ENCODE data around the gene TIPARP.

- TF ChIP-seq STAT1 (IDR thresholded peaks at IDR 0.05; ENCODE audit: unreplicated experiment) (no peak), CTCF (conservative IDR thresholded peaks at IDR 0.05; ENCODE audit: low read depth in 2 of 2) (no peak), REST (IDR thresholded peaks at IDR 0.05; ENCODE audit: unreplicated experiment) (no peak), EZH2 (IDR thresholded peaks at IDR 0.05; ENCODE audit: low read depth, unreplicated experiment) (no peak), POLR2AphosphoS5 (IDR thresholded peaks at IDR 0.05; ENCODE audit: low read depth) (no peak), ETS1 (IDR thresholded peaks at IDR 0.05) (no peak), JUNB (IDR thresholded peaks at IDR 0.05; ENCODE audit: unreplicated experiment) (no peak), EZH2phosphoT487 (IDR thresholded peaks at IDR 0.05; ENCODE audit: unreplicated experiment) (no peak), CREB1 (CRISPR knock-in tag; IDR thresholded peaks at IDR 0.05; ENCODE audit: low read depth) (no peak), ZNF331 (CRISPR knock-in tag; IDR thresholded peaks at IDR 0.05; ENCODE audit: low read depth) (no peak), ZNF114 (CRISPR knock-in tag; IDR thresholded peaks at IDR 0.05) (no peak), NANOG (IDR thresholded peaks at IDR 0.05; ENCODE audit: borderline replicate concordance) (no peak)
Observed at GRCh38 chr3:156638271-156638670, 36.1 kb upstream of the TIPARP start.

All from GM23338 (cell line).